Jurkat, Clone E6-1 (cell line): Measurements from ENCODE around the gene LRMDA.
A peak's percentile ranks its signal among the peaks of the same experiment; 100 is the strongest.

Source experiments
- DNase-seq: peaks from one replicate; pipeline ENCODE4 v3.0.0-alpha.2; 2011; ENCODE audit warnings: low read depth, low spot score
- H3K4me3 ChIP-seq: 2 replicates; pipeline ENCODE4 v1.5.1; 2011; ENCODE audit warnings: mild to moderate bottlenecking, low read length, control low read depth, moderate library complexity

Gene LRMDA

DNA sequence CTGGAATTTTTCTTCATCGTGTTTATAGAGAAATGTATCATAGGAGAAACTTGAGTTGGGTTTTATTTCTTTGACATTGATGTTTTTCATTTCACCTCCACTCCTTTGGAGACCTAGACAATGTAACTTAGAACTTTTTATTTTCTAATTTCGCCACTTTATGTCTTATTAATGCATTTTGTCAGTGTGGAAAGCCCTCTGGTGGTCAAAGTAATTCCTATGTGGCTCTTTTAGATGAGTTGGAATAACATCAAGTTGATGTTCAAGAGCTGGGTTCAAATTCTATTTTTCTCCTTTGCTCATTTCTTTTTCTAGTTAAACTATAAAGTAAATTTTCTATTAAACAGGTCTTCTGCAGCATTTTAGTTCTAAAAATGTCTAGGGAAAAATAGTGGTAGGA lies 478.6 kb downstream of the LRMDA start:
- DNase-seq = peak; percentile 6
- no peak overlapping the region for H3K4me3 ChIP-seq

DNA sequence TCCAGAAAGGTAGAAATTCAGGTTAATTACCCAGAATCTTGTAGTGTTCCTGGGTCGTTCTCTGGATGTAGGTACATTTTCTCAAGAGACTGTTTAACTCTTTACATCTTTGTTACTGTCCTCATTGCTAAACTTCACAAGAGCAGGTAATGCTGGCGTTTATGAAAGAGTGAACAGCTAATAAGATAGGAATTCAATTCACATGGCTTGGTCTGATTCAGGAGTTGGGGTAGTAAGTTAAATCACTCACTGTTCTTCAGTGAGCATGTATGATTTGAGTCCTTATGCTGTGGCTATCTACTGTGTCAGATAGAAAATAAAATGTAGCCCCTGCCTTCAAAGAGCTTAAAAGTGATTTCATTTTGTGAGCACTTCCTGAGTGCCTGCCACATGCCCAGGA lies 480.0 kb downstream of the LRMDA start:
- H3K4me3 ChIP-seq = no peak overlapping the region
- DNase-seq = no peak

GRCh38 chr10:75916906-75917305 lies 485.5 kb downstream of the LRMDA start:
- H3K4me3 ChIP-seq = no peak overlapping the region

DNA sequence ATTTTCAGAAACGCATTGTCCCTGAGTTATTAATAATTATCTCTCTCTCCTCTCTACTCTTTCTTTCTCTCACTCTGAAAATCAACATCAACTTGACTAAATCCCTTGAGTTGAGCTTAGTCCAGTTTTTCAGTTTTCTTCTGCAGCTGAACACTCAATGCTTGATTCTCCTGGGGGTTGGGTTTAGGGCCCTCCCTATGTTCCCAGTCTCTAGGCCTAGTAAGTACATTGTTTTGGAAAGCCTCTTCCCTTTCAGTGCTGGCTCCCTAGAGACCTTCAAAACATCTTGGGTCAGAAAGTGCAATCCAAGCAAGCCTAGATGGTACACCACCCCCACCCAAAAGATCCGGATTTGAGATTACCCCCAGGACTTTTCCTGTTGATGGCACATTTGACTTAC lies 488.5 kb downstream of the LRMDA start:
- H3K4me3 ChIP-seq = no peak overlapping the region
- no peak for DNase-seq

More at GRCh38 chr10:75916906-75917305, 485.5 kb downstream of the LRMDA start:
- no peak for DNase-seq

DNA sequence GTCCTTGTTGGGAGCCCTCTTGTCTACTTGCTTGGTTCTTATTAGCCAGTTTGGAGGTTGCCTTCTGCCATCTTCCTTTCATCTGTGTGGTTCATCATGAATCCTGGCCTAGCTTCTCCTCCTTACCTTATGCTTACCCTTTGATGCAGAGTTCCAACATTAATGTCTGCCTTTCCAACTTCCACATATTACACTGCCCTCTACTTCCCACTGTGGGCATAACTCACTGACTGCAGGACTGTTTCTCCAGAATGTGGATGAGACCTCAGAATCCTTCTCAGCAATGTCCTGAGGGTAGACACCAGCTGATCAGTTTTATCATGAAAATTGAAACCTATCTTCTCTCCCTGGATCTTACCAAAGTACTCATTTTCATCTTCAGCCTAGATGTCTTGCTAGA lies 491.0 kb downstream of the LRMDA start:
- no peak for DNase-seq
- H3K4me3 ChIP-seq = no peak overlapping the region

DNA sequence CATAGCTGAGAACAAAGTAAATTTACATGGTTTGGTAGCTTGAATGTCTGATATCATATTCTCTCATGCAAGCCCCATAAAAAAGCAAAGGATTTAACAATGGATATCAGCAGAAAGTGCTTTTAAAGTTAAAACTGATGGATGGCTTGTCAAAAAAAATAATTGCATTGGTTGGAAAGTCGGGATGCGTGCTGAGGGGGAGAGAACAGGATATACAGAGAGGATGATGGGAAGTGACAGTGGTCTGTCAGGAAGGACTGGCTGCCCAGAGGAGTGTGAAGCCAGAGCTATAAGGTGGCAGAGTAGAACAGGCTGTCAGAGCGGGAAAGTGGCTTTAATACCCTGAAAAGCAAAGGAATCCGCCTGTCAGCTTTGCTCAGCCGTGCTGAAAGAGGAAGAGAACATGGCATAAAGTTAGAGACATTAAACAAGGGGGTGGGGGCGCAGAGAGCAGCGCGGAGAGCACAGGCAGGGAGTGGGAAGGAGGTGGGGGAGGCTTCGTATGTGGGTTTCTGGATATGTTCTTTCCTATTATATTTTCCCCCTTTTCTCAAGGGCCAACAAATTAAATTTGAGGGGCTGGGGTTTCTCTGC lies 493.0 kb downstream of the LRMDA start:
- DNase-seq = no peak
- no peak overlapping the region for H3K4me3 ChIP-seq

DNA sequence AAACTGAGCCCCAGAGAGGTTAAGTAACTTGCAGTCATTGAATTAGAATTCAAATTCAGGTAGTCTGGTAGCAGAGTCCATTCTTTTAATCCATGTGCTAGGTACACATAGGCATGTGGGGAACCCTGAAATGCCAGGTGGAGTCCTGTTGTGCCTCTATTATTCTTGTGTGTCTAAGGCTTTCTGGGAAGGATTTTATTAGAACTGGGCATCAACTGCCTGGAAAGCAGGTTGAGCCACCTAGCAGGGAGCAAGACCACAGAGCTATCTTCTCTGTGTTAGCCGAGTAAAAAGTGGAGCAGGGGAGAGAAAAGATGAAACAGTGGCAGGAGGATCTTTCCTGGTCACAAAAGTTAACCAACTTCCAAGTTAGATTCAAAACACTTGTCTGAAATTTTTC lies 494.6 kb downstream of the LRMDA start:
- DNase-seq = no peak
- no peak overlapping the region for H3K4me3 ChIP-seq

DNA sequence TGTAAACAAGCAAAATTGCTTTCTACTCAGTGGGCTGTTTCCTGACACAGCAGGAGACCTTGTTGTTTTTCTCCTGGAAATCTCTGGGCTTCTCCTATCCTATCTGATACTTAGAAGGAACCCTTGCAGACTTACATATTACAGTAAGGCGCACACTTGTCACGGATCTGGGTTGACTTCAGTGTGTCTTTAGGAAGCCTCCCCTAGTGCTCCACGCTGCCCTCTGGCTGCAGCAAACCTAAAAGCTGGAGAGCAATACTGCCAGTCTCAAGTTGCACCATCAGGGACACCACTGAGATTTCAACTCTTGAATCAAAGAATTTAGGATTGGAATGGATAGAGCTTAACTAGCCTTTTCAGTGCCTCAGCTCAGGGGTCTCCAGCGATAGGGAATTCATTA lies 495.3 kb downstream of the LRMDA start:
- no peak overlapping the region for H3K4me3 ChIP-seq
- DNase-seq = no peak

- no peak for DNase-seq
- no peak overlapping the region for H3K4me3 ChIP-seq
Measured at GRCh38 chr10:75928231-75928630, 496.8 kb downstream of the LRMDA start.

- no peak overlapping the region for H3K4me3 ChIP-seq
- DNase-seq = no peak
Measured at GRCh38 chr10:75929630-75930161, 498.3 kb downstream of the LRMDA start.

DNA sequence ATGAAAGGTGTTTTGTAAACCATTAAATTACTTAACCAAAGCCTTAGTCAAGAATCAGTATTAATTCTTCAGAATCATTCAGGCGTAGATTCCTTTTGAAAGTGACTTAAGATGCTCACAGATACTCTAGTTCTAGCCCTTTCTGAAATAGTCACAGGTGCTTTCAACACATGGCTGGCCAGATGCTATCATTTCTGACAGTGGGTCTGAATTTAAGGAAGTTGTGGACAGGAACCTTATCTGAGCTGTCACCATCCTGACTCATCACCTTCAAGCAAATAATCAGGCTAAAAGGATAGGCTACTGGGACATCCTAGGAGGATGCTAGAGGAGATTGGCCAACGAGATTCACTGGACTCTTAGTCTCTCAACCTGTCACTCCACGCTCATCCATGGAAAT lies 501.5 kb downstream of the LRMDA start:
- no peak overlapping the region for H3K4me3 ChIP-seq
- no peak for DNase-seq

- no peak overlapping the region for H3K4me3 ChIP-seq
- DNase-seq = no peak
Measured at GRCh38 chr10:75935240-75935639, 503.8 kb downstream of the LRMDA start.

GRCh38 chr10:75935650-75936400 lies 504.4 kb downstream of the LRMDA start:
- no peak for DNase-seq

GRCh38 chr10:75936841-75937240 lies 505.4 kb downstream of the LRMDA start:
- no peak overlapping the region for H3K4me3 ChIP-seq
- DNase-seq = no peak

More at GRCh38 chr10:75935650-75936400, 504.4 kb downstream of the LRMDA start:
- H3K4me3 ChIP-seq = no peak overlapping the region

- no peak for DNase-seq
- no peak overlapping the region for H3K4me3 ChIP-seq
Measured at GRCh38 chr10:75937823-75938222, 506.4 kb downstream of the LRMDA start.

- no peak for DNase-seq
- no peak overlapping the region for H3K4me3 ChIP-seq
Measured at GRCh38 chr10:75938380-75939122, 507.1 kb downstream of the LRMDA start.

GRCh38 chr10:75939541-75939940 lies 508.1 kb downstream of the LRMDA start:
- no peak overlapping the region for H3K4me3 ChIP-seq
- DNase-seq = no peak

DNA sequence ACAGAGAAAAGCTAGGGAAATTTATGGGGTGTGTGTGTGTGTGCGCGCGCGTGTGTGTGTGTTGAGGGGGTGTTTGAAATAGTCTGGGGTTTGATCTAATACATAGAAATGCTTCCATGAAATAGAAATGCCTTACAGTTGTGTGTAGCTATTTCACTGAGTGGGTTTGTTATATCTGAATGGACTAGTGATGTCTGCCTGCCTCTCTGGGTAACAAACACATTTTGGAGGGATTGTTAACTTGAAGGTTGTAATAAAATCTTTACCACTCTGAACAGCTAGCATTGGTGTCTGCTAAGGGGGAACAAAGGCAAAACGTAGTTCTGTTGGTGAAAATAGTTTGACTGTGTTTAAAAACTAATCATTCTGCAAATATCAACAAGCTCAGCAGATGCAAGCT lies 509.3 kb downstream of the LRMDA start:
- no peak overlapping the region for H3K4me3 ChIP-seq
- DNase-seq = no peak

DNA sequence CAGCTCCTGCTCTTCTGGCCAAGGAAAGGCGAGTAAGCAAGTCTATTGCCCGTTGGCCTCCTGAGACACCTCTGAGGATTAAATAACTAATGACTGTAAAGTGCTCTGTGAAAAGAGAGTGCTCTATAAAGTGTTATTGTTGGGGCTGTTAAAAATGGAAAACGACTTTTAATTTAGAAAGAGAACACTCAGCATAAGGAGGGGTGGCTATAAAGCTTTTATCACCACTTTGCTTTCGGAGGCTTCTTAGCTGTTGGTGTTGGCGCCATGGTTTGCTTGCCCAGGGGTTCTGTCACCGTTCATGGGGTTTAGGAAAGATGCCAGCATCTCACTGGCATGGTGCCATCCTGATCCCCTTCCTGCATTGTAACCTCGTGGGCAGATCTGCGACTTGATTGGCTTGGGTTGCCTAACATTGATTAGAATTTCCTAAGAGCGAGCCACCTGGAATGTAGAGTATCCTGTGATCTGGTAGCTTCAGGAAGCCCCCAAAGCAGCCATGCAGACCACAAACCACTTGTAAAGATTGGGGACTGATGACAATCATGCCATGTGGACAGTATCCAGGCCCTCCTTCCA lies 509.9 kb downstream of the LRMDA start:
- DNase-seq = no peak
- no peak overlapping the region for H3K4me3 ChIP-seq

GRCh38 chr10:75944061-75944460 lies 512.6 kb downstream of the LRMDA start:
- DNase-seq = no peak

More at GRCh38 chr10:75944061-75944460, 512.6 kb downstream of the LRMDA start:
- H3K4me3 ChIP-seq = no peak overlapping the region
